Hematopoietic multipotent progenitor cell (in vitro differentiated cells): ENCODE data around the gene MICU1. TPM values are rescaled to one million over a fixed set of nuclear protein-coding genes. Genes with fewer than 3 reads are reported as not detected.
"Not testable (repeated sequence)": the region's sequence is repeated elsewhere in the genome, so short reads cannot be mapped to it uniquely, and the experiment has no call there.

ENCODE experiments used
- DNase-seq, 3 donors: peaks; one replicate each; pipeline ENCODE4 v3.0.0-alpha.2; 2011 to 2015; ENCODE audit warnings: low read depth in 2 of 3, low spot score in 2 of 3
- total RNA-seq: library from RNA; depleted of rRNA; stranded (reverse); fragments of >200 nt; gene quantifications from one replicate; pipeline ENCODE4 v1.2.3, GENCODE V29; 2012

Gene MICU1
- total RNA-seq, 1 donor, result 19.4 TPM

GRCh38 chr10:72407471-72407870 lies 218.4 kb downstream of the MICU1 start:
- DNase-seq, result no peak

GRCh38 chr10:72395581-72395980 lies 230.3 kb downstream of the MICU1 start:
- not testable (repeated sequence) for DNase-seq

- no peak for DNase-seq
Observed at GRCh38 chr10:72392571-72392970, 233.3 kb downstream of the MICU1 start.

GRCh38 chr10:72390764-72391163 lies 235.1 kb downstream of the MICU1 start:
- DNase-seq, result no peak

GRCh38 chr10:72389716-72390115 lies 236.2 kb downstream of the MICU1 start:
- DNase-seq, result no peak

- DNase-seq, result no peak
Observed at GRCh38 chr10:72389014-72389413, 236.9 kb downstream of the MICU1 start.

- no peak for DNase-seq
Observed at GRCh38 chr10:72388062-72388461, 237.8 kb downstream of the MICU1 start.

- no peak for DNase-seq
Observed at GRCh38 chr10:72386916-72387586, 238.8 kb downstream of the MICU1 start.

GRCh38 chr10:72385724-72386123 lies 240.2 kb downstream of the MICU1 start:
- DNase-seq, result no peak

GRCh38 chr10:72384982-72385381 lies 240.9 kb downstream of the MICU1 start:
- peak in 1 of 3 donors; percentile 37 for DNase-seq

- DNase-seq, result no peak
Observed at GRCh38 chr10:72379776-72380175, 246.1 kb downstream of the MICU1 start.

GRCh38 chr10:72379062-72379461 lies 246.8 kb downstream of the MICU1 start:
- no peak for DNase-seq

GRCh38 chr10:72375585-72375984 lies 250.3 kb downstream of the MICU1 start:
- DNase-seq, result no peak

GRCh38 chr10:72375173-72375572 lies 250.7 kb downstream of the MICU1 start:
- no peak for DNase-seq

GRCh38 chr10:72370201-72370722 lies 255.6 kb downstream of the MICU1 start:
- peak in 1 of 3 donors; percentile 14 for DNase-seq

GRCh38 chr10:72367301-72367960 lies 258.4 kb downstream of the MICU1 start:
- no peak for DNase-seq

- no peak for DNase-seq
Observed at GRCh38 chr10:72365106-72365895, 260.6 kb downstream of the MICU1 start.

- DNase-seq, result peak; percentile 67 to 94 (median 84)
Observed at GRCh38 chr10:72364239-72364777, 261.6 kb downstream of the MICU1 start.

GRCh38 chr10:72356987-72357386 lies 268.9 kb downstream of the MICU1 start:
- DNase-seq, result no peak

GRCh38 chr10:72356115-72356514 lies 269.8 kb downstream of the MICU1 start:
- DNase-seq, result no peak

GRCh38 chr10:72355214-72355555 lies 270.7 kb downstream of the MICU1 start:
- DNase-seq, result no peak
